GM21576 (cell line): ENCODE results near the gene PSMD13.
"Not testable (repeated sequence)": the region's sequence is repeated elsewhere in the genome, so short reads cannot be mapped to it uniquely, and the experiment has no call there.

Experiments used
- ATAC-seq: cut with Tn5 transposase; IDR thresholded peaks from one replicate; pipeline ENCODE4 v1.9.1; 2021; ENCODE audit warnings: mild to moderate bottlenecking, moderate library complexity; ENCODE audit not compliant: unreplicated experiment

Gene PSMD13

GRCh38 chr11:216081-216974 lies 20.4 kb upstream of the PSMD13 start:
- no peak for ATAC-seq

- ATAC-seq, result no peak
Observed at GRCh38 chr11:217704-218103, 19.1 kb upstream of the PSMD13 start.

DNA sequence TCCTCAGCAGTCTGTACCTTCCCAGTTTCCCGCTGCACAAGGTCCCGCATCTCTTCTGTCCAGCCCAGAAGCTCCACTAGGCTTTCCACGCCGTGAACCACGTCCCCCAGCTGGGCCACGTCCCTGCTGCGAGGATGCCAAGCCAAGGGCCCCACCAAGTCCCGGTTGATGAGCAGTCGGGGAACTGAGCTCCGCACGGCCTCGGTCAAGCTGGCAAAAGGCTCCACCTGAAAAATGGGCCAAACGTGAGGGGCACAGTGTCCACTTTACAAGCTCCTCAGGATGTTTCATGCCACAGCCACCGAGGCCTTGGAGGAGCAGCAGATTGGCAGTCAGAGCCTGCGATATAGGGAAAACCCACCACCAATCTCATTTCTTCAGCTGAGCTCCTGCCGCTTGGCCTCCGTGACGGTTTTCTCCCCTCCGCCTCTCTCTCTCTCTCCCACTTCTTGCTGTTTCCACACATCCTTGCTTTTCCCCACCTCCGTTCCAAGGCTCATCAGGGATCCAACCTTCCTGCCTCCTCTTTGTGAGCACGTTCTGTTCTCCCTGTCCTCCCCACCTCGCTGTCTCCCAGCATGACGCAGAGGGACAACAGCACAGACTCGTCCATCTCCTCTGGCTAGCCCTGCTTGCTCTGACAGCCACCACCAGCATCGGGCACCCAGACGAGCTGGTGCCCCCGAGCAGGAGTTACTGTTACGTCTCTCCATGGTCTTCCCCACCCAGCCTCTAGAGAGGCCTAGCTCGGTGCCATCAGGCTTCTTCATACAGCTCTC lies 17.8 kb upstream of the PSMD13 start:
- no peak for ATAC-seq

GRCh38 chr11:220641-221215 lies 16.0 kb upstream of the PSMD13 start:
- ATAC-seq, result not testable (repeated sequence)

DNA sequence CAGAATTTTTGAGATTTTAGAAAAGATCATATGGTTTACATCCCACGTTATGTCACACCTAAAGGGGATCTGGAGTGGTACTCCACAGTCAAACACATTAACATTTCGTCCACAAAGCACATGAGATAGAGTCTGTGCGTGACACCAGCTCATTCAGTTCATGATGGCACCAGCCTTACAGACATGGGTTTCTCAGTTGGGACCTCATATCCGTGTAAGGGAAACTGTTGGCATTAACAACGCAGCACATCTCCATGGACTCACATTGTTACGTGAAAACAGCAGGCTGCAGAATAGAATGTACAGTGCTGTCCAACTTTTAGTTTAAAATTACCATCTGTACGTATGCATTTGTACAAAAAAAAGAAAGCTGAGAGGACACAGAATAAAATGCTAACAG lies 15.2 kb upstream of the PSMD13 start:
- no peak for ATAC-seq

DNA sequence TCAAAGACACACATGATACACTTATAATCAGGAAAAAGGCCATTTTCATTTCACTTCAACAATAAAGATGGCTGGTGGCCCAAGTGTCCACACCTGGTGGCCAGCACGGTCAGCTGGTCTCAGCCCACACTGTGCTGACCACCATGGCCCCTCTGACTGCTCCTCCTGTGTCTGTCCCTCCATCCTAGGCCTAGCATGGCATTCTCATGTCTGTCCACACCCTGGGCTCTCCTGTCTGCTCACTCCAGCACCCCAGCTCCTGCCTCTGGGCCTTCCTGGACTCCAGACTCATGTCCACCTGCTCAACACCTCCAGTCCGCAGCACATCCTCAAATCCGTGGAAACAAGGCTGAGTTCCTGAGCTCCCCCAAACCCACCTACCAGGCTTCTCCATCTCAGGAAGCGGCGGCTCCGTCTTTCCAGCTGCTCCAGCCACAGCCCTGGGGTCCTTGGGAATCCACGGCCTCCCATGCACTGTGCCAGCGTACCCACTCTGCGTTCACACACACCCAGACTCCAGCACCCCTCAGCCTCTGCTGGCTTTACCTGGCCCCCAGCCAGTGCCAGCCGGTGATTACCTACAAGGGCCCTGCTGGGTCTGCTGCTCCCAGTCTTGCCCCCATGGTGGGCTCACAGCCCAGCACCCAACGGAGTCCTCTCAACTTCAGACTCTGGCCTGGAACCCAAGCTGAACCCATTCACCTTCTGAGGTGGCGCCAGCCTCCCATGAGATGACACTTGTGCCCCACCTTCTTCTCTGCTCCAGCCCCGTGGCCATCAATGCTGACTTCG lies 14.6 kb upstream of the PSMD13 start:
- no peak for ATAC-seq

DNA sequence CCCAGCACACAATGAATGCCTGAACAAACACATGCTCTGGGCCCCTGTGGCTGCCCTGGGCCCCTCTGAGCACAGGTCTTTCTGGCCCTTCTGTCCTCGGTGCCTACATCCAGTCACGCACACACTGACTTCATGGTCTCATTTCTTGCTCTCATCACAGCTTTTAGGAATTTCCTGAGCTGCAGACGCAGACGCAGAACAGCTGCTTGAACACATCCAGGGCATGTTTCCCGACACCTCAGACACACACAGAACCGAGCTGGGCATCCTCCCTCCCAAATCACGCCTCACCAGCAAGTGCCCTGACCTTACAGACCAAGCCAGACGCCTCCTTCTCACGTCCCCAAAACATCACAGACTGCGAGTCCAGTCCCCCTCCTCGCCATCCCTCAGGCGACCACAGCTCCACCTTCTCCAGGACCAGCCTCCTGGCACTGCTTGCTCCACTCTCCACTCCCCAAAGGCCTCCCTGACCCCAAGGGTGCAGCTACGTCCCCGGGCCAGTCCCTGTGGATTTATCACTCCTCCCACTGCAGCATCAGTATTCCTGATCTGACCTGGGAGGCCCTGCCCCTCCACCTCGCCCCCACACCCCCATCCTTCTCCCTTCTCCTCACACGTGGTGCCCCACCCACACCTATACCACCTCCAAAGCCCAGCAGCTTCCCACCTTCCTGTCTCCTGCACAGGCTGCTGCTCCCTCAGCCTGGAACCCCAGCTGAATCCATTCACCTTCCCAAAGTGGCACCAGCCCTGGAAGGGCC lies 13.6 kb upstream of the PSMD13 start:
- no peak for ATAC-seq

DNA sequence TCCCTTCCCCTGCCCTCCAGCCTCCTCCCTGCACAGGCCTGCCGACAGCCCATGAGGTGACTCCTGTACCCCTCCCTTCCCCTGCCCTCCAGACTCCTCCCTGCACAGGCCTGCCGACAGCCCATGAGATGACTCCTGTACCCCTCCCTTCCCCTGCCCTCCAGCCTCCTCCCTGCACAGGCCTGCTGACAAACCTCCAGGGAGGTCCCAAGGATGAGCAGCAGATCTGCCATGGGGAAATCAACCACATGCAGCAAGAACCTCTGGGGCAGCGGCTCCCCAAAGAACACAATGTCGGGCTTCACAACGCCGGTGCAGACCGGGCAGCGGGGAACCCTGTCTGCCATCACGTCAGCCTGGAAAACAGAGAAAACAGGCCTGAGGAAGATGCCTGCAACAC lies 12.9 kb upstream of the PSMD13 start:
- no peak for ATAC-seq

DNA sequence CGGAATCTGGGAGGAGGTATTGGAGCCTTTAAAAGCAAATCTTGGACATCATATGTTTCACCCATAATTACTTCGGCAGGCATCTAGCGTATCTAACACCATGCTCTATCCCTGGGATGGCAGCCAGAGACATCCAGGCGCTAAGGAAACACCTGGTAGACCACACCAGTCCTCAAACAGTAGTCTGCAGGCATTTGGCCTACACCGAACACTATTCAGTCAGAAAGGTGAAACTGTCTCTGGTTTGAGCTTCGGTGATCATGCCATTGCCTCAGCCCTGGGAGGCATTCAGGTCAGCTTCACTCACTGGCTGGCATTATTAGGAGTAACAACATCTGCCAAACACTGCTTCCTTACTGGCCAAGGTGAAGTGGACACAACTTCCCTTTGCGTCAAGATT lies 12.4 kb upstream of the PSMD13 start:
- no peak for ATAC-seq

DNA sequence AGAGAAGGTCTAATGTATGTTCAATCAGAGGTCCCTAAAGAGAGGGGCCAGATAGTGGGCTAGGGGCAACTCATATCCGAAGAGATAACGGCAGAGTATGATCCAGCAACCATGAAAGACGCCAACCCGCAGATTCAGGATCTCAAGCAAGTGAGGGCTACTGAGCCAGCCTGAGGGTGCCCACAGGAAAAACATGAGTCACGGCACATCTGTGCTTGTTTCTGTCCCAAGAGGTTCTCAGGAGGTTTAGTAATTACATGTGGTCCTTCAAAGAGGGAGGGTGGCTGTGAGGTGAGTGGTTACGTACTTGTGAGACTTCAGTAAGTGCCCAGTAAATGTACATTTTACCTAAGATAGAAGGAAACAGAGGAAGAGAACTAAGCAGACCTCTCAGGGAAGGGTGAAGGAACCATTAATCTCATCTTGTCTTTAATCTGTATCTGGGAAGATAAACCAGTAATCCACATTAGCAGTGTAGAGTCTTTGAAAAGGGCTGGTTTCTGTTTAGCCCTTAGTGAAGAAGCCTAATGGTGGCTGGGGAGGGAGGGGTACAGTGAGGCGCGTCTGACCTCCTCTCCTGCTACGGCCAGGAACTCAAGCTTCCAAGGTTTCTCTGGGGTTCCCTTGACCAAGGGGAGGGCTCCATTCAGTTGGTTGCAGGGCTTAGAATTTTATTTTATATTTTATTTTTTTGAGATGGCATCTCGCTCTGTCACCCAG lies 10.9 kb upstream of the PSMD13 start:
- no peak for ATAC-seq

DNA sequence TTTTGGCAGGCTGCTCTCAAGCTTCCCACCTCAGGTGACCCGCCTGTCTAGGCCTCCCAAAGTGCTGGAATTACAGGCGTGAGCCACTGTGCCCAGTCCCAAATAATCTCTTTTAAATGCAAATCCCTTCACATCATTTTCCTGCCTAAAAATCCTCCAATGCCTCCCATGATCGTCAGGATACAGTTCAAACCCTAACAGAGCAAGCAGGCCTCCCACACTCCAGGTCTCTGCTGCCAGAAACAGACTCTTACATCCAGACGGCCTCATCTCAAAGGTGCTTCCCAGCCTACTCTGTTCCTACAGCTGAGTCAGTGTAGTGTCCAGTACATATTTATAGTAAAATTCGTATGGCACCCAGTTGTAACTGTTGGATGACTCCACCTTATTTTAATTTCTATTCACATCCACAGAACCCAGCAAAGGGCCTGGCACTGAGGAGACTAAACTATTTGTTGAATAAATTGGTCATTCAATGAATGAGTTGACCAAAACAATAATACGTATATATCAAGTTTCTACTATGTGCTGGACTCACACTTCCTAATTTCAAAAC lies 8.9 kb upstream of the PSMD13 start:
- ATAC-seq, result no peak

GRCh38 chr11:230431-230830 lies 6.3 kb upstream of the PSMD13 start:
- ATAC-seq, result no peak

- ATAC-seq, result no peak
Observed at GRCh38 chr11:232783-233565, 3.8 kb upstream of the PSMD13 start.

DNA sequence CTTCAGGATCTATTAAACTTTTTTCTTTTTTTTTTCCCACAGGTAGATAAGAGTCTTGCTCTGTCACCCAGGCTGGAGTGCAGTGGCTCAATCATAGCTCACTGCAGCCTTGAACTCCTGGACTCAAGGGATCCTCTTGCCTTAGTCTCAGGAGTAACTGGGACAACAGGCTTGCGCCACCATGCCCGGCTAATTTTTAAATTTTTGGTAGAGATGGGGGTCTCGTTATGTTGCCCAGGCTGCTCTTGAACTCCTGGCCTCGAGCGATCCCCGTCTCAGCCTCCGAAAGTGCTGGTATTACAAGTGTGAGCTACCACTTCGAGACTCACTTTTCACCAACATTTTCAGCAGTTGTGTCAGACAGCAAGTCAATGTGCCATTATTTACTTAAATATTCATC lies 1.6 kb upstream of the PSMD13 start:
- ATAC-seq, result no peak

DNA sequence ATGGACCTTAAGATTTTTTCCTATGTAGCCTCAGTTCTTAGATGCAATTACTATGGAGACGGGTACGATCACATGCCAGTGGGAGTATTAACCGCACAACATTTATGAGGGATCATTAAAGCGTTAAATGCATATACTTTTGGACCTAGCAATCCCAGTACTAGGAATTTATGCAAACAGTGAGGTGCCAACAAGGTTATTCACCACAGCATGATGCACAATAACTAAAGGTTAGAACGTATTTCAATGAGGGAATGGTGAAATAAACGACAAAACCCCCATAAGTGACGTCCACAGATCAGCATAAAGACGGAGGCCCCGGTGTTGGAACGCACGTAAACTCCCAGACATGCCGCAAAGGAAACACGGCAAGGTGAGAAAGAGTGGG lies 1.2 kb upstream of the PSMD13 start:
- no peak for ATAC-seq

DNA sequence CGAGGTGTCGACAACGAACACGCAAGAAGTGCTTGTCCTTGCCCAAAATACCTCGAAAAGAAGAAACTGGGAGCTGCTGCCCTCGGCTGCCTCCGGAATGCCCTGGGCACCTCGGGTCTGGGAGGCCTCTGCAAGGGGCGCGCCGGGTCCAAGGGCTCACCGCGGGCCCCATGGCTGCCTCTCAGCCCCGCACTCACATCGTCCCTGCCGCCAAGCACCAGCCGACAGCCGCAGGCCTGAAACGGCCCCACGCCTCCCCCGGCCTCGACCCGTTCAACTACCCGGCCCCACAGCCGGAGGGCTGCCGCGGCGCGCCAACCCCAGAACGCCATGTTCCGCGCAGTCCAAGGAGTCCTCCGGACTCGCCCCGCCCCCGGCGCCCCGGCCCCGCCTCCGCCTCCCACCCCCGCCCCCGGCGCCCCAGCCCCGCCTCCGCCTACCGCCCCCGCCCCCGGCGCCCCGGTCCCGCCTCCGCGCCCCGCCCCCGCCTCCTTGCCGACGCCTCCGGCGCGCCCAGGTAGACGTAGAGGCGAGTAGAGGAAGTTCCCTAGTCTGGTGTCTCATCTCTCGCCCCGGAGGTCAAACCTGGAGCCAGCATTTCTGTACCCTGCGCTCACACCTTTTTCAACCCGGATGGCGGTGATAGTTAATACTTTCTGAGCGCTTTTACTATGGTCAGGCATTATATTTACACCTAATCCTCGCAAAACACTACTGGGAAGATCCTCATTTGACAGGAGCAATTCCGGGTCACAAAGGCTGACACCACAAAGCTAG lies 591 bp upstream of the PSMD13 start, which contains the start of gene SIRT3:
SIRT3 (minus strand) TSS at position 346 of the 777 bp plus-strand sequence; CDS start at position 332, 14 bp downstream.
- ATAC-seq, result peak; percentile 69

DNA sequence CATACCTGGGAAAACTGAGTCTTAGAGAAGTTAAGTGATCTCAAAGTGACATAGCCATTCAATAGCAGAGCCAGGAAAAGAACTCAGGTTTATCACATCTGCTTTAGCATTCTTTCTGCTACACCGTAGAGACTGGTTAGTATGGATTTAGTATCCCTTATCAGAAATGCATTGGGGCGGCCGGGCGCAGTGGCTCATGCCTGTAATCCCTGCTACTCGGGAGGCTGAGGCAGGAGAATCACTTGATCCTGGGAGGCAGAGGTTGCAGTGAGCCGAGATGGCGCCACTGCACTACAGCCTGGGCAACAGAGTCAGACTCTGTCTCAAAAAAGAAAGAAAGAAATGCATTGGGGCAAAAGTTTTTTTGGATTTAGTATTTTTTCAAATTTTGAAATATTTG lies 1.6 kb downstream of the PSMD13 start:
- not testable (repeated sequence) for ATAC-seq

- ATAC-seq, result no peak
Observed at GRCh38 chr11:240315-240714, 3.5 kb downstream of the PSMD13 start.
